ENCODE data around the gene TMEM178A. TPM values are rescaled to one million over a fixed set of nuclear protein-coding genes. Genes with fewer than 3 reads are reported as not detected.

TMEM178A gene
- total RNA-seq, 1 donor from 2014 or later: 1.6 TPM

DNA sequence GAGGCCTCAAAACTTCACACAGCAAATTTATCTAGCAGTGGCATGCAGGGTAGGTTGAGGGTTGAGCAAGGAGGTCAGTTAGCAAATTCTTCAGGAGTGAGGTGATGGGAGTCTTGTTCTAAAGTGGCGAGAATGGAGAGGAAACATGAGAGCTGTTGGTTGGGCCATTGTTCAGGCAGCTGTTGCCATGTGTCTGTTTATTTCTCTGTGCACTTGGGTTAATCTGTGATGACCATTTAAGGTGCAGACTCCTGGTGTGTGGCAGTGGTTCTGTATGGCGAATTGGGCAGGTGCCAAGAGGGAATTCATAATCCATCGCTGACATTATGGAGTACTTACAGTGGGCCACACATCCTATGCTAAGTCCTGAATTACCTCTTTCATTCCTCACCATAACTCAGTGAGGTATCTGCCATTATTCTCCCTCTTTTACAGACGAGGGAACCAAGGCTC, 30.4 kb downstream of the TMEM178A start:
- no peak for DNase-seq (ENCODE audit: extremely low spot score, unreplicated experiment)
- TF ChIP-seq, protein P1, sequence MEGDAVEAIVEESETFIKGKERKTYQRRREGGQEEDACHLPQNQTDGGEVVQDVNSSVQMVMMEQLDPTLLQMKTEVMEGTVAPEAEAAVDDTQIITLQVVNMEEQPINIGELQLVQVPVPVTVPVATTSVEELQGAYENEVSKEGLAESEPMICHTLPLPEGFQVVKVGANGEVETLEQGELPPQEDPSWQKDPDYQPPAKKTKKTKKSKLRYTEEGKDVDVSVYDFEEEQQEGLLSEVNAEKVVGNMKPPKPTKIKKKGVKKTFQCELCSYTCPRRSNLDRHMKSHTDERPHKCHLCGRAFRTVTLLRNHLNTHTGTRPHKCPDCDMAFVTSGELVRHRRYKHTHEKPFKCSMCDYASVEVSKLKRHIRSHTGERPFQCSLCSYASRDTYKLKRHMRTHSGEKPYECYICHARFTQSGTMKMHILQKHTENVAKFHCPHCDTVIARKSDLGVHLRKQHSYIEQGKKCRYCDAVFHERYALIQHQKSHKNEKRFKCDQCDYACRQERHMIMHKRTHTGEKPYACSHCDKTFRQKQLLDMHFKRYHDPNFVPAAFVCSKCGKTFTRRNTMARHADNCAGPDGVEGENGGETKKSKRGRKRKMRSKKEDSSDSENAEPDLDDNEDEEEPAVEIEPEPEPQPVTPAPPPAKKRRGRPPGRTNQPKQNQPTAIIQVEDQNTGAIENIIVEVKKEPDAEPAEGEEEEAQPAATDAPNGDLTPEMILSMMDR (IDR thresholded peaks at IDR 0.05): no peak
- Mint-ChIP-seq H3K27ac (ENCODE audit: unreplicated experiment) (peak overlapping the region; percentile 19), H3K9me3 (ENCODE audit: unreplicated experiment) (peaks cover 21% of the 10 kb centered on the region), H3K27me3 (ENCODE audit: unreplicated experiment) (no peaks in the 10 kb centered on the region), H3K36me3 (ENCODE audit: unreplicated experiment) (peaks cover 2% of the 10 kb centered on the region), H3K4me1 (ENCODE audit: unreplicated experiment) (peaks cover 14% of the 10 kb centered on the region), H3K4me3 (ENCODE audit: unreplicated experiment) (no peak overlapping the region)

DNA sequence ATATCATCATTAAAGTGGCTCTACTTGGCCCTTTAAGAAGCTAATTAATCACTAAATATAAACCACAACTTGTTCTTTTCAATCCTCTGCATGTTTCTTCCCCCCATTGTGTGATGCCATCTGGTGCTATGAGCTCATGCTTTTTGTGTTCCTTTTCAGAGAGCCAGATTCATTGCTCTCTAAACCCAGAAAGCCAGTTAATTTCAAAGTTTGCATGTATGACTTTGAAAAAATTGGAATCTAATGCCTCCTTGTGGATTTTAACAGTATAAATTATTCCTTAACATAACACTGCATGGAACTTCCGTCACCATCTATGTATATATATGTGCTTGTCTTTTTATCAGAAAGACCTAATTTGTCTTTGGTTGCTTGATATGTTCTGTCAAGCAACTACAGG, 31.1 kb downstream of the TMEM178A start:
- Mint-ChIP-seq H3K4me3 (ENCODE audit: unreplicated experiment) (no peak overlapping the region), H3K36me3 (ENCODE audit: unreplicated experiment) (peaks cover 8% of the 10 kb centered on the region), H3K4me1 (ENCODE audit: unreplicated experiment) (peaks cover 14% of the 10 kb centered on the region), H3K9me3 (ENCODE audit: unreplicated experiment) (peaks cover 24% of the 10 kb centered on the region), H3K27me3 (ENCODE audit: unreplicated experiment) (no peaks in the 10 kb centered on the region), H3K27ac (ENCODE audit: unreplicated experiment) (peak overlapping the region; percentile 48)
- DNase-seq (ENCODE audit: extremely low spot score, unreplicated experiment): no peak
- TF ChIP-seq, protein P1 (IDR thresholded peaks at IDR 0.05): peak; percentile 59

DNA sequence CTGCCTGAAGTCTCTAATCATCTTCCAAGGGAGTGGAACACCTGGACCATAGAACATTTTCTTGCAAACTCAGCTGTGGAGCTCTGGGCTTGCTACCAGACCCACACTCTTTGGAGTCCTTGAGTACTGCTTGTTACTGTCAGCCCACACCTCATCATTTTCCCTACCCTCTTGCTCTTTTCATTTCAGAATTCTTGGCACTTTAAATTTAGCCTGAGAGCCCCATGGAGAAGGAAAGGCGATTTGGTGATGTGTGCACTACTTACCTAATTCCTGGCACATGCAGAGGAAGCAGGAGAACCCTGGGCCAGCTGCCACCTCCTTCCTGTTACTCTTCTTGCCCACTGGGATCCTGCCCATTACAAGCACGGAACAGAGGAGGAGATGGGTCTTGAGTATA, 31.7 kb downstream of the TMEM178A start:
- H3K4me1 Mint-ChIP-seq (ENCODE audit: unreplicated experiment): peaks cover 14% of the 10 kb centered on the region
- H3K27ac Mint-ChIP-seq (ENCODE audit: unreplicated experiment): no peak overlapping the region
- DNase-seq (ENCODE audit: extremely low spot score, unreplicated experiment): no peak
- H3K9me3 Mint-ChIP-seq (ENCODE audit: unreplicated experiment): peaks cover 24% of the 10 kb centered on the region
- TF ChIP-seq, protein P1 (IDR thresholded peaks at IDR 0.05): no peak
- H3K27me3 Mint-ChIP-seq (ENCODE audit: unreplicated experiment): no peaks in the 10 kb centered on the region
- H3K4me3 Mint-ChIP-seq (ENCODE audit: unreplicated experiment): no peak overlapping the region
- H3K36me3 Mint-ChIP-seq (ENCODE audit: unreplicated experiment): peaks cover 8% of the 10 kb centered on the region

DNA sequence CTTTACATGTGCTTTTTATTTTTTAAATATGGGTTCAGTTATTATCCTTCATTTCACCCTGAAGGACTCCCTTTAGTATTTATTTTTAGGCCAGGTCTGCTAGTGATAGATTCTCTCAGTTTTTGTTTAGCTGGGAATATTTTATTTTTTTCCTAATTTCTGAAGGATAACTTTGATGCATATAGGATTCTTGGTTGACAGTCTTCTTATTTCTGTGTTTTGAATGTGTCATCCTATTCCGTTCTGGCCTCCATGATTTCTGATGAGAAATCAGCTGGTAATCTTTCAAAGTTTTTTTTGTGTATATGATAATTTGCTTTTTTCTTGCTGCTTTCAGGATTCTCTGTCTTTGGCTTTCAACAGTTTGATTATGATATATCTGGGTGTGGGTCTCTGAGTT, 35.4 kb downstream of the TMEM178A start:
- H3K27me3 Mint-ChIP-seq (ENCODE audit: unreplicated experiment): peaks cover 12% of the 10 kb centered on the region
- peaks cover 8% of the 10 kb centered on the region for H3K36me3 Mint-ChIP-seq (ENCODE audit: unreplicated experiment)
- TF ChIP-seq, protein P1 (IDR thresholded peaks at IDR 0.05): no peak
- DNase-seq (ENCODE audit: extremely low spot score, unreplicated experiment): no peak
- H3K4me1 Mint-ChIP-seq (ENCODE audit: unreplicated experiment): peaks cover 7% of the 10 kb centered on the region
- H3K27ac Mint-ChIP-seq (ENCODE audit: unreplicated experiment): no peak overlapping the region
- peaks cover 24% of the 10 kb centered on the region for H3K9me3 Mint-ChIP-seq (ENCODE audit: unreplicated experiment)
- no peak overlapping the region for H3K4me3 Mint-ChIP-seq (ENCODE audit: unreplicated experiment)

DNA sequence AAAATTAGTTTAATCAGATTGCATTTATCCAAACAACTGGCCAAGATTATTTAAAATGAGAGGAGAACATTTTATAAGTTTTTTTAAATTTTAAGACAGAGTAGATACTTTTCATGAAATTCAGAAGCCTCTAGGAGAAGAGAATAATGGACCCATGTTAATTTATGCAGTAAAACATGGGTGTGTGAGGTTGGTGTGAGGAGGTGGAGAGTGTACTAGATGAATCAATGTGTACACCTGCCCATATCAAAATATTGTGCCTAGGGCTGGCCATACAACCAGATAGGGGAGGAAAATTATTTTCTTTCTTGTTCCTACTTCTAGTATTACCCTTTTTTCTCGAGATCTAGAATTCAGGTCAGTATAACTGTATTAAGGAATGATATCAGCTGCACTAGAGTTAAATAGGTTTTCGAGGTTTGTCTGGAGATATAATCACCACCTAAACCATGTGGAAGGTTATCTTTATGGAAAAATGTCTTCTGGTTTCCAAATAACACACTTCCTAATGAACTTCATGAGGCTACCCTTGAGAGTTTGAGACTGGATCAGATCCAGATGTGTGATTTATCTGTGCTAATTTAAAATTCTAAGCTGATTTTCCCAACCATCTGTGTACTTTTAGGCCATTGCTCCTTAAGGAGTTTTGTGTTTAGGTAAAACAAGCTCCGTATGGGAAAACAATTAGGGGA, 37.6 kb downstream of the TMEM178A start:
- Mint-ChIP-seq H3K4me3 (ENCODE audit: unreplicated experiment) (no peak overlapping the region), H3K4me1 (ENCODE audit: unreplicated experiment) (peaks cover 2% of the 10 kb centered on the region), H3K27me3 (ENCODE audit: unreplicated experiment) (peaks cover 13% of the 10 kb centered on the region), H3K36me3 (ENCODE audit: unreplicated experiment) (peaks cover 8% of the 10 kb centered on the region), H3K27ac (ENCODE audit: unreplicated experiment) (no peak overlapping the region), H3K9me3 (ENCODE audit: unreplicated experiment) (peaks cover 24% of the 10 kb centered on the region)
- TF ChIP-seq, protein P1 (IDR thresholded peaks at IDR 0.05): no peak
- no peak for DNase-seq (ENCODE audit: extremely low spot score, unreplicated experiment)
